ENCODE results near the gene CD248. TPM values are rescaled to one million over a fixed set of nuclear protein-coding genes. Genes with fewer than 3 reads are reported as not detected.

CD248 gene
- total and polyA plus RNA-seq, 2 experiments from 2014 or later: 2.4 to 3.8 TPM

- H3K27me3 Mint-ChIP-seq (ENCODE audit: insufficient read depth, low read depth, poor library complexity): peaks cover 21% of the 10 kb centered on the region
- ATAC-seq: no peak
These were observed 10.6 kb upstream of the CD248 start for GRCh38 chr11:66327171-66328030.

More at GRCh38 chr11:66327171-66328030, 10.6 kb upstream of the CD248 start:
- Histone ChIP-seq H3K27ac (ENCODE audit: low read depth) (no peak overlapping the region), H3K27me3 (ENCODE audit: insufficient read depth) (no peaks in the 10 kb centered on the region), H3K4me1 (ENCODE audit: insufficient read depth) (peaks cover 5% of the 10 kb centered on the region; the same call in 1 of the 2 replicates), H3K4me3 (no peak overlapping the region), H3F3A (replicated peaks; ENCODE audit: low read depth) (no peaks in the 10 kb centered on the region), H3K36me3 (ENCODE audit: insufficient read depth) (no peaks in the 10 kb centered on the region), H3K79me2 (replicated peaks; ENCODE audit: insufficient read depth) (no peaks in the 10 kb centered on the region), H3K4me2 (no peak overlapping the region), H2AFZ (no peak overlapping the region), H4K20me1 (replicated peaks; ENCODE audit: insufficient read depth) (no peaks in the 10 kb centered on the region), H3K9me2 (ENCODE audit: insufficient read depth) (no peaks in the 10 kb centered on the region)
- no peaks in the 10 kb centered on the region for H3K9me3 Mint-ChIP-seq
- no peak overlapping the region for H3K27ac Mint-ChIP-seq
- peaks cover 21% of the 10 kb centered on the region for H3K4me1 Mint-ChIP-seq
- TF ChIP-seq ZNF331 (CRISPR knock-in tag; IDR thresholded peaks at IDR 0.05; ENCODE audit: low read depth) (no peak), CREB1 (CRISPR knock-in tag; IDR thresholded peaks at IDR 0.05; ENCODE audit: low read depth) (no peak), POLR2AphosphoS5 (IDR thresholded peaks at IDR 0.05; ENCODE audit: low read depth) (no peak), EZH2phosphoT487 (IDR thresholded peaks at IDR 0.05; ENCODE audit: unreplicated experiment) (no peak), STAT1 (IDR thresholded peaks at IDR 0.05; ENCODE audit: unreplicated experiment) (no peak), NANOG (IDR thresholded peaks at IDR 0.05; ENCODE audit: borderline replicate concordance) (no peak), JUNB (IDR thresholded peaks at IDR 0.05; ENCODE audit: unreplicated experiment) (no peak)
- TF ChIP-seq, protein P1, sequence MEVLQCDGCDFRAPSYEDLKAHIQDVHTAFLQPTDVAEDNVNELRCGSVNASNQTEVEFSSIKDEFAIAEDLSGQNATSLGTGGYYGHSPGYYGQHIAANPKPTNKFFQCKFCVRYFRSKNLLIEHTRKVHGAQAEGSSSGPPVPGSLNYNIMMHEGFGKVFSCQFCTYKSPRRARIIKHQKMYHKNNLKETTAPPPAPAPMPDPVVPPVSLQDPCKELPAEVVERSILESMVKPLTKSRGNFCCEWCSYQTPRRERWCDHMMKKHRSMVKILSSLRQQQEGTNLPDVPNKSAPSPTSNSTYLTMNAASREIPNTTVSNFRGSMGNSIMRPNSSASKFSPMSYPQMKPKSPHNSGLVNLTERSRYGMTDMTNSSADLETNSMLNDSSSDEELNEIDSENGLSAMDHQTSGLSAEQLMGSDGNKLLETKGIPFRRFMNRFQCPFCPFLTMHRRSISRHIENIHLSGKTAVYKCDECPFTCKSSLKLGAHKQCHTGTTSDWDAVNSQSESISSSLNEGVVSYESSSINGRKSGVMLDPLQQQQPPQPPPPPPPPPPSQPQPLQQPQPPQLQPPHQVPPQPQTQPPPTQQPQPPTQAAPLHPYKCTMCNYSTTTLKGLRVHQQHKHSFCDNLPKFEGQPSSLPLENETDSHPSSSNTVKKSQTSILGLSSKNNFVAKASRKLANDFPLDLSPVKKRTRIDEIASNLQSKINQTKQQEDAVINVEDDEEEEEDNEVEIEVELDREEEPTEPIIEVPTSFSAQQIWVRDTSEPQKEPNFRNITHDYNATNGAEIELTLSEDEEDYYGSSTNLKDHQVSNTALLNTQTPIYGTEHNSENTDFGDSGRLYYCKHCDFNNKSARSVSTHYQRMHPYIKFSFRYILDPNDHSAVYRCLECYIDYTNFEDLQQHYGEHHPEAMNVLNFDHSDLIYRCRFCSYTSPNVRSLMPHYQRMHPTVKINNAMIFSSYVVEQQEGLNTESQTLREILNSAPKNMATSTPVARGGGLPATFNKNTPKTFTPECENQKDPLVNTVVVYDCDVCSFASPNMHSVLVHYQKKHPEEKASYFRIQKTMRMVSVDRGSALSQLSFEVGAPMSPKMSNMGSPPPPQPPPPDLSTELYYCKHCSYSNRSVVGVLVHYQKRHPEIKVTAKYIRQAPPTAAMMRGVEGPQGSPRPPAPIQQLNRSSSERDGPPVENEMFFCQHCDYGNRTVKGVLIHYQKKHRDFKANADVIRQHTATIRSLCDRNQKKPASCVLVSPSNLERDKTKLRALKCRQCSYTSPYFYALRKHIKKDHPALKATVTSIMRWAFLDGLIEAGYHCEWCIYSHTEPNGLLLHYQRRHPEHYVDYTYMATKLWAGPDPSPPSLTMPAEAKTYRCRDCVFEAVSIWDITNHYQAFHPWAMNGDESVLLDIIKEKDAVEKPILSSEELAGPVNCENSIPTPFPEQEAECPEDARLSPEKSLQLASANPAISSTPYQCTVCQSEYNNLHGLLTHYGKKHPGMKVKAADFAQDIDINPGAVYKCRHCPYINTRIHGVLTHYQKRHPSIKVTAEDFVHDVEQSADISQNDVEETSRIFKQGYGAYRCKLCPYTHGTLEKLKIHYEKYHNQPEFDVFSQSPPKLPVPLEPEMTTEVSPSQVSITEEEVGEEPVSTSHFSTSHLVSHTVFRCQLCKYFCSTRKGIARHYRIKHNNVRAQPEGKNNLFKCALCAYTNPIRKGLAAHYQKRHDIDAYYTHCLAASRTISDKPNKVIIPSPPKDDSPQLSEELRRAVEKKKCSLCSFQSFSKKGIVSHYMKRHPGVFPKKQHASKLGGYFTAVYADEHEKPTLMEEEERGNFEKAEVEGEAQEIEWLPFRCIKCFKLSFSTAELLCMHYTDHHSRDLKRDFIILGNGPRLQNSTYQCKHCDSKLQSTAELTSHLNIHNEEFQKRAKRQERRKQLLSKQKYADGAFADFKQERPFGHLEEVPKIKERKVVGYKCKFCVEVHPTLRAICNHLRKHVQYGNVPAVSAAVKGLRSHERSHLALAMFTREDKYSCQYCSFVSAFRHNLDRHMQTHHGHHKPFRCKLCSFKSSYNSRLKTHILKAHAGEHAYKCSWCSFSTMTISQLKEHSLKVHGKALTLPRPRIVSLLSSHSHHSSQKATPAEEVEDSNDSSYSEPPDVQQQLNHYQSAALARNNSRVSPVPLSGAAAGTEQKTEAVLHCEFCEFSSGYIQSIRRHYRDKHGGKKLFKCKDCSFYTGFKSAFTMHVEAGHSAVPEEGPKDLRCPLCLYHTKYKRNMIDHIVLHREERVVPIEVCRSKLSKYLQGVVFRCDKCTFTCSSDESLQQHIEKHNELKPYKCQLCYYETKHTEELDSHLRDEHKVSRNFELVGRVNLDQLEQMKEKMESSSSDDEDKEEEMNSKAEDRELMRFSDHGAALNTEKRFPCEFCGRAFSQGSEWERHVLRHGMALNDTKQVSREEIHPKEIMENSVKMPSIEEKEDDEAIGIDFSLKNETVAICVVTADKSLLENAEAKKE (CRISPR knock-in tag; IDR thresholded peaks at IDR 0.05): no peak
- TF ChIP-seq, protein P2, sequence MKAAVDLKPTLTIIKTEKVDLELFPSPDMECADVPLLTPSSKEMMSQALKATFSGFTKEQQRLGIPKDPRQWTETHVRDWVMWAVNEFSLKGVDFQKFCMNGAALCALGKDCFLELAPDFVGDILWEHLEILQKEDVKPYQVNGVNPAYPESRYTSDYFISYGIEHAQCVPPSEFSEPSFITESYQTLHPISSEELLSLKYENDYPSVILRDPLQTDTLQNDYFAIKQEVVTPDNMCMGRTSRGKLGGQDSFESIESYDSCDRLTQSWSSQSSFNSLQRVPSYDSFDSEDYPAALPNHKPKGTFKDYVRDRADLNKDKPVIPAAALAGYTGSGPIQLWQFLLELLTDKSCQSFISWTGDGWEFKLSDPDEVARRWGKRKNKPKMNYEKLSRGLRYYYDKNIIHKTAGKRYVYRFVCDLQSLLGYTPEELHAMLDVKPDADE (IDR thresholded peaks at IDR 0.05): no peak
- TF ChIP-seq, protein P3, sequence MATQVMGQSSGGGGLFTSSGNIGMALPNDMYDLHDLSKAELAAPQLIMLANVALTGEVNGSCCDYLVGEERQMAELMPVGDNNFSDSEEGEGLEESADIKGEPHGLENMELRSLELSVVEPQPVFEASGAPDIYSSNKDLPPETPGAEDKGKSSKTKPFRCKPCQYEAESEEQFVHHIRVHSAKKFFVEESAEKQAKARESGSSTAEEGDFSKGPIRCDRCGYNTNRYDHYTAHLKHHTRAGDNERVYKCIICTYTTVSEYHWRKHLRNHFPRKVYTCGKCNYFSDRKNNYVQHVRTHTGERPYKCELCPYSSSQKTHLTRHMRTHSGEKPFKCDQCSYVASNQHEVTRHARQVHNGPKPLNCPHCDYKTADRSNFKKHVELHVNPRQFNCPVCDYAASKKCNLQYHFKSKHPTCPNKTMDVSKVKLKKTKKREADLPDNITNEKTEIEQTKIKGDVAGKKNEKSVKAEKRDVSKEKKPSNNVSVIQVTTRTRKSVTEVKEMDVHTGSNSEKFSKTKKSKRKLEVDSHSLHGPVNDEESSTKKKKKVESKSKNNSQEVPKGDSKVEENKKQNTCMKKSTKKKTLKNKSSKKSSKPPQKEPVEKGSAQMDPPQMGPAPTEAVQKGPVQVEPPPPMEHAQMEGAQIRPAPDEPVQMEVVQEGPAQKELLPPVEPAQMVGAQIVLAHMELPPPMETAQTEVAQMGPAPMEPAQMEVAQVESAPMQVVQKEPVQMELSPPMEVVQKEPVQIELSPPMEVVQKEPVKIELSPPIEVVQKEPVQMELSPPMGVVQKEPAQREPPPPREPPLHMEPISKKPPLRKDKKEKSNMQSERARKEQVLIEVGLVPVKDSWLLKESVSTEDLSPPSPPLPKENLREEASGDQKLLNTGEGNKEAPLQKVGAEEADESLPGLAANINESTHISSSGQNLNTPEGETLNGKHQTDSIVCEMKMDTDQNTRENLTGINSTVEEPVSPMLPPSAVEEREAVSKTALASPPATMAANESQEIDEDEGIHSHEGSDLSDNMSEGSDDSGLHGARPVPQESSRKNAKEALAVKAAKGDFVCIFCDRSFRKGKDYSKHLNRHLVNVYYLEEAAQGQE (IDR thresholded peaks at IDR 0.05; ENCODE audit: unreplicated experiment): no peak
- TF ChIP-seq, protein P4, sequence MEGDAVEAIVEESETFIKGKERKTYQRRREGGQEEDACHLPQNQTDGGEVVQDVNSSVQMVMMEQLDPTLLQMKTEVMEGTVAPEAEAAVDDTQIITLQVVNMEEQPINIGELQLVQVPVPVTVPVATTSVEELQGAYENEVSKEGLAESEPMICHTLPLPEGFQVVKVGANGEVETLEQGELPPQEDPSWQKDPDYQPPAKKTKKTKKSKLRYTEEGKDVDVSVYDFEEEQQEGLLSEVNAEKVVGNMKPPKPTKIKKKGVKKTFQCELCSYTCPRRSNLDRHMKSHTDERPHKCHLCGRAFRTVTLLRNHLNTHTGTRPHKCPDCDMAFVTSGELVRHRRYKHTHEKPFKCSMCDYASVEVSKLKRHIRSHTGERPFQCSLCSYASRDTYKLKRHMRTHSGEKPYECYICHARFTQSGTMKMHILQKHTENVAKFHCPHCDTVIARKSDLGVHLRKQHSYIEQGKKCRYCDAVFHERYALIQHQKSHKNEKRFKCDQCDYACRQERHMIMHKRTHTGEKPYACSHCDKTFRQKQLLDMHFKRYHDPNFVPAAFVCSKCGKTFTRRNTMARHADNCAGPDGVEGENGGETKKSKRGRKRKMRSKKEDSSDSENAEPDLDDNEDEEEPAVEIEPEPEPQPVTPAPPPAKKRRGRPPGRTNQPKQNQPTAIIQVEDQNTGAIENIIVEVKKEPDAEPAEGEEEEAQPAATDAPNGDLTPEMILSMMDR (conservative IDR thresholded peaks at IDR 0.05; ENCODE audit: low read depth in 2 of 2): no peak
- no peak overlapping the region; the same call in 2 of the 3 replicates for H3K4me3 Mint-ChIP-seq
- H3K36me3 Mint-ChIP-seq (ENCODE audit: low read depth): no peaks in the 10 kb centered on the region
- DNase-seq (ENCODE audit: low spot score): no peak
